Activated gamma-delta T cell treated with Interleukin-2 at 50 U/mL for 16 hours (primary cell): ENCODE results near the gene ASTN2.

Experiments used
- DNase-seq: peaks from one replicate; pipeline ENCODE4 v3.0.0-alpha.2; 2020

ASTN2 gene

DNA sequence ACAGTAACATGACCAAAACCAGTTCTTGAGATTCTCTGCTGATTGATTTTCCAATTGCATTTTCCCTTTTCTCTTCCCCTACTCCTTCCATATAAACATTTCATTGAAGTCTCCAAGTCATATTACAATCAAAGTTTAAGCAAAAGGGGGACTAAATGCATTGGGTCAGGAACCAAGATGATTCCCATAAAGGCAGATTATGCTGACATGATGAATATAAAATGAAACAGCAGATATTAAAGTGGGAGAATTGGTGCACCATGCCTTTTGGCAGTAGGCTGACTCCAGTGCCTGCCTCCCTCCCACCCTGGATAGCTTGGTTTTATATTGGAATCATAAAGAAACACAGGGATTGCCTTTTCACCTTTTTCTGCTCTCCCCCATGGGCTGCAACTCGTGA, 118.4 kb downstream of the ASTN2 start:
- no peak for DNase-seq

- DNase-seq = no peak
Measured at GRCh38 chr9:117293206-117294114, 121.4 kb downstream of the ASTN2 start.

DNA sequence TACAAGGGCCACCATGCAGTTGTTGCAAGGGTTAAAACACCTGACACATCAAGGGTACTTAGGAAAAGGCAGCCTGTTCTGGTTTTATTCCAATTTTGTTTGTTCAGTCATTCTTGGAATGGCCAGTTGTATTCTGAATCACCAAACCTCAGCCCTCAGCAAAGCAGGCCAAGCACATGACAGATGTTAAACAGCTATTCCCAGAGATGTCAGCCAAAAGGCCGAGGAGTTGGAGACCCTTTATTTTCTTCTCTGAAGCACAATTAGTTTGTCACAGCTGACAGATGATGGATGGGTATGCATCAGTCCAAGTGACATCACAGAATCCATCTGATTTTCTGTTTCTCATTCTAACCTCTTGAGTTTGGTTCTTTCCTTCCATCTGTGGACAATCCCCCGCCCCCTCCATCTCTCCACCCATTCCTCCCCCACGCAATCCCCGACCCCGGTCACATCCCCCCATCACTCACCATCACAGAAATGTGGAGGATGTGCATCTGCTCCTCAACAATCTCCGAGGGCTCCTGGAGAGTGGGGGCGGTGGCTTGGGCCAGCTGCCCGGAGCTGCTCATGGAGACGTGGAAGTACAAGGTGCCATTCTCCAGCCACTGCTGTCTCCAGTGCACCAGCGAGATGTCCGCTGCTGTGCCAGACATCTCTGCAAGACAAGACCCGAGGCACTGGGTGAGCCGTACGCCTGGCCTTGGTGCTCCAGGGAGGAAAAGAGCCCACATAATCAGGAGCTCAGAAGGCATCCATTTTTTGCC, 123.8 kb downstream of the ASTN2 start:
- DNase-seq = no peak

DNA sequence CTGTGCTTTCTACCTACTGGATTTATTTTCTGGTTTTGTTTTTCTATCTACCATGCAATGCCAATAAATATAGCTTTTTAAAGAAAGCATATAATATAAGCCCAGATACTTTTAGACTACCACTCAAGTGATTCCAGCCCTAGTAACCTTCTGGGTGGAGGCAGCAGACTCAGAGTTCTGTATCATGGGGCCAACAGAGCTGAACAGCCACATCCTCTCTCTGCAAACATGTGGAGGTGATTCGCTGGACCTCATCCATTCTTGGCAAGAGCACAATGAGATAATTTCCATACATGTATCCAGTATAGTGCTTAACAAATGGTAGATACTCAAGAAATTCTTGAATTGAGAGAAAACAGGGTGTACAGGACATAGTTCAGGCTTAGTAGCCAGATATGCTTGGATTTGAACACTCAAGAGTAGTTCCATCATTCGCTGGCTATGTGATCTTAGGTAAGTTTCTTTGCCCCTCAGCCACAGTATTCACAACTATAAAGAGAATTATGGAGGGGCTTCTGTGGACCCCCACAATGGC, 124.5 kb downstream of the ASTN2 start:
- DNase-seq = no peak

- DNase-seq = no peak
Measured at GRCh38 chr9:117286245-117286644, 128.6 kb downstream of the ASTN2 start.

DNA sequence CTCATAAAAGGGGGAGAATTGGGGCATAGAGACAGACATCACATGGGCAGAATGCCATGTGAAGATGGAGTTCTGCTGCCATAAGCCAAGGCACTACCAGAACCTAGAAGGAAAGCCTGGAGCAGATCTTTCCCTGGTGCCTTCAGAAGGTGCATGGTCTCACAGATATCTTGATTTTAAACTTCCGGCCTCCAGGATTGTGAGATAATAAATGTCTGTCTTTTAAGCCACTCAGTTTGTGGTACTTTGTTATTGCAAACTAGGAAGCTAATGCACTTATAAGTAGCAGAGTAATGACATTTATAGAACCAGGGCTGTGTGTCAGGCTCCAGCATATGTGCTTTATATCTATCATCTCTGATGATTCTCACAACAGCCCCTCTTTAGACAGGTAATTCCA, 130.4 kb downstream of the ASTN2 start:
- DNase-seq = no peak

GRCh38 chr9:117282541-117282940, 132.3 kb downstream of the ASTN2 start:
- DNase-seq = no peak

DNA sequence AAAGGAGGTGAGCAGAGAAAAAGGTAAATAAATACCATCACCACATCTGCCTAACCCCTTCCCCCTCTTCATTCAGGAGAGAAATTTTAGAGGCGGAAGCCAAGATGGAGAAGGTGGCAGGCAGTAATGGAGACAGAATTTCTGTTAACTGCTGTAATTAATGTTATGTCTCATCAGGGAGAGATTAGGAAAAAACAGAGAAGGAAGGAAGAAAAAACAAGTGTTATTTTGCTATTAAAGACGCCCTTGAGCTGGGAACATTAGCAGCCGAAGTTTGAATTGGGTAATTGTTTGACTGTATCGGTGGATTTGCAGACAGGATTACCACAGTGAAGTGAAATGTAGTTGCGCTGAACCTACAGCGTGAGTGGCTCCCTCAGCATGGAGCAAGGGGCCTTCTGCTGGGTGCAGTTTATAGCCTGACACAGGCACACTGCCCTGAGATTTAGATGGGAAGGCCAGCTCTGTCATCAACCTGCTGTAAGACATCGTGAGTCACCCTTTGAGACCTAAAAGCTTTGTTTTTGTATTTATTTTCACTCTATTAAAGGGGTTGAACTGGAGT, 136.3 kb downstream of the ASTN2 start:
- DNase-seq = no peak

DNA sequence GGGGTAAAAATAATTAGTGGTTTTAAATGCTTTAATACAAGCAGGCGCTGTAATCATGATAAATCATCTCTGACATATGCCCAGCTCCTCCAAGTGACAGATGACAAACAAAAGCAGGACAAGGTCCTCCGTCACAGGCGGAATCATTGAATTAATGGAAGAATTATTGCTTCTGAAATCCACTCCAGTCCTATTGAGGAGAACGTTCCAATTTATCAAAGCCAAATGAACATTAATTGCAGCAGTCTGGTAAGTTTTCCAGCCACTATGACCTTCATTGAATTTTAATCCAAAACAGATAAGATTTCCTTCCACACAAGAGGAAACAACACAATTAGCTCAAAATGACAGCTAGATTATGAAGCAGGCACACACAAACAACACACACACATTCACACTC, 136.8 kb downstream of the ASTN2 start:
- DNase-seq = no peak

GRCh38 chr9:117276444-117276843, 138.4 kb downstream of the ASTN2 start:
- no peak for DNase-seq

- no peak for DNase-seq
Measured at GRCh38 chr9:117273612-117274011, 141.2 kb downstream of the ASTN2 start.

DNA sequence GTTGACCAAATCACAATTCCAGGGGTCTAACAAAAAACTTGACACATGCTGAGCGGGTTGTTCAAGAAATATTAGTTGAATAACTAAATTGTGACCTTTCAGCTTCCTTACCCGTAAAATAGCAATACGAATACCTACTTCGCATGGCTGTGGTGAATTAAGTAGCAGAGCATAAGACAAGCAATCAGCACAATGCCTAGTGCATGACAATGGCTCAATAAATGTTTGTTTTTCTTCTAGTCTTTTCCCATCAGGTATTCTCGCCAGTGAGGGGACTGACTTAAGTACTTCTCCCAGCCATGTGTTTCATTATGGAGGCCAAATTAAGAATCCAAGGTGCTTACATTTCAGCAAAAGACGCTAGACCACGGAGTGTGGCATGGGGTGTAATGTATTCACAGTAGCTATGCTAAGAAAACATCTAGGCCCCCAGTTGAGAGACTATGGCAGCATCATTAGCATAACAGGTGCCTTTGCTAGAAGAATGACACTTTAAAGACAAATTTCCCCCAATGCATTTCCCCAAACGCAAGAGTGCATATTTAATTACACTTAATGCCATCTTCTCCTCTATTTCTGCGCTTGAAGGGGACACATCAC, 145.9 kb downstream of the ASTN2 start:
- DNase-seq = no peak

GRCh38 chr9:117266855-117267497, 147.9 kb downstream of the ASTN2 start:
- no peak for DNase-seq

GRCh38 chr9:117265253-117265652, 149.6 kb downstream of the ASTN2 start:
- DNase-seq = no peak

DNA sequence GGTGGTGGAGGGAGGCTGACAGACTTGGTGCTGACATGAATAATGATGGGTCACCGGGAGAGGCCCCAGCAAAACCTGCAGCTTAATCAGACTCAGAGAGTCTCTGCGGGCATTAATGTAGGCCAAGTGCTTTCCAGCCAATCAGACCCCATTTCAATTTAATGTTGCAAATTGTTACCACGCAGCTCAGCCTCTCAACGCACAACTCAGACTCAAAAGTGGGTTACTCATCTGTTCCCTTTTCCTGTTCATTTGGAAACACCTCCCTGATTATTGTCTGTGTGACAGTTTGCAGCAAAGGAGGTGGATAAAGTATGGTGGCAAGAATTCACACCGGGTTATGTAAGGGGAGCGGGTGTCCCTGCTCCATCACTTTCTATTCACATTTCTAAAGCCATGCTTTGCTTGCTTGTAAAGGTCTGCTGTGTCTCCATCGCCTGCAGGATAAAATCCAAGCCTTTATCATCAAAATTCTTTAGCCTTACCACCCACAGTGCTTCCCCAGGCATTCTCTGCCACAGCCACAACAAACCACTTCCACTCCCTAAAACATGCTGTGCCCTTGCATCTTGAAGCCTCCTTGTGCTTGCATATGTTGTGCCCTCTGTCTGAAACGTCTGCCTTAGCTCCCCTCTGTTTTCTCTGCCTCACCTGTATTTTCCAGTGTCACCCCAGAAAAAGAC, 156.5 kb downstream of the ASTN2 start:
- DNase-seq = no peak

- no peak for DNase-seq
Measured at GRCh38 chr9:117253261-117253660, 161.6 kb downstream of the ASTN2 start.

GRCh38 chr9:117250610-117251215, 164.1 kb downstream of the ASTN2 start:
- DNase-seq = no peak

GRCh38 chr9:117249799-117250198, 165.1 kb downstream of the ASTN2 start:
- DNase-seq = no peak

GRCh38 chr9:117247266-117247665, 167.6 kb downstream of the ASTN2 start:
- DNase-seq = no peak

GRCh38 chr9:117245175-117245829, 169.6 kb downstream of the ASTN2 start:
- DNase-seq = no peak

GRCh38 chr9:117242082-117242481, 172.8 kb downstream of the ASTN2 start:
- DNase-seq = no peak
